ENCODE measurements around the gene PTGER2.

Gene PTGER2

GRCh38 chr14:52313903-52314594, at the start of gene PTGER2:
Gene PTGER2 (plus strand): TSS chr14:52314312. CDS start chr14:52314549, 237 bp downstream.
- peak; percentile 68 for DNase-seq

GRCh38 chr14:52265253-52265652, 48.9 kb upstream of the PTGER2 start:
- DNase-seq = no peak

DNA sequence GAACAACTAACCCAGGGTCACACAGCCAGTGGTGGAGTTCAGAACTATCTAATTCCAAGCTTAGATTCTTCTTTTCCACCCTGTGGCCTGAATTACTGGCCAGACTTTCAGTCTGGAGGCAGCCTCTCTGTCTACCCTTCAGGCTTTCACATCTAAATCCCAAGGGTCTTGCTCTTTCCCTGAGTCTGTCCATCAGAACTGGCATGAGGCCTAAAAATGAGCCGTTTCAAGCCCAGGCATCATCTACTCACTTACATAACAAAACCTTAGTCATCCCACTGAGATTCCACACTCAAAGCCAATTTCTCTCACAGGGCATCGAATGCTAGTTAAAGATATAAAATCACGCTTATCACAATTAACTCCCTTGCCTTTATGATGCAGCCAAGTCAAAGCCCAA, 47.9 kb upstream of the PTGER2 start:
- no peak for DNase-seq

- no peak for DNase-seq
Measured at GRCh38 chr14:52266782-52267181, 47.3 kb upstream of the PTGER2 start.

DNA sequence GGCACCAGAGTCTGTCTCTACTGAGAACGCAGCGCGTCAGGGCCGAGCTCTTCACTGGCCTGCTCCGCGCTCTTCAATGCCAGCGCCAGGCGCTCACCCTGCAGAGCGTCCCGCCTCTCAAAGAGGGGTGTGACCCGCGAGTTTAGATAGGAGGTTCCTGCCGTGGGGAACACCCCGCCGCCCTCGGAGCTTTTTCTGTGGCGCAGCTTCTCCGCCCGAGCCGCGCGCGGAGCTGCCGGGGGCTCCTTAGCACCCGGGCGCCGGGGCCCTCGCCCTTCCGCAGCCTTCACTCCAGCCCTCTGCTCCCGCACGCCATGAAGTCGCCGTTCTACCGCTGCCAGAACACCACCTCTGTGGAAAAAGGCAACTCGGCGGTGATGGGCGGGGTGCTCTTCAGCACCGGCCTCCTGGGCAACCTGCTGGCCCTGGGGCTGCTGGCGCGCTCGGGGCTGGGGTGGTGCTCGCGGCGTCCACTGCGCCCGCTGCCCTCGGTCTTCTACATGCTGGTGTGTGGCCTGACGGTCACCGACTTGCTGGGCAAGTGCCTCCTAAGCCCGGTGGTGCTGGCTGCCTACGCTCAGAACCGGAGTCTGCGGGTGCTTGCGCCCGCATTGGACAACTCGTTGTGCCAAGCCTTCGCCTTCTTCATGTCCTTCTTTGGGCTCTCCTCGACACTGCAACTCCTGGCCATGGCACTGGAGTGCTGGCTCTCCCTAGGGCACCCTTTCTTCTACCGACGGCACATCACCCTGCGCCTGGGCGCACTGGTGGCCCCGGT, 46.4 kb upstream of the PTGER2 start, which contains the start of gene PTGDR:
PTGDR (plus strand) TSS at position 198 of the 778 bp plus-strand sequence; CDS start at position 315, 117 bp downstream.
- DNase-seq = no peak

DNA sequence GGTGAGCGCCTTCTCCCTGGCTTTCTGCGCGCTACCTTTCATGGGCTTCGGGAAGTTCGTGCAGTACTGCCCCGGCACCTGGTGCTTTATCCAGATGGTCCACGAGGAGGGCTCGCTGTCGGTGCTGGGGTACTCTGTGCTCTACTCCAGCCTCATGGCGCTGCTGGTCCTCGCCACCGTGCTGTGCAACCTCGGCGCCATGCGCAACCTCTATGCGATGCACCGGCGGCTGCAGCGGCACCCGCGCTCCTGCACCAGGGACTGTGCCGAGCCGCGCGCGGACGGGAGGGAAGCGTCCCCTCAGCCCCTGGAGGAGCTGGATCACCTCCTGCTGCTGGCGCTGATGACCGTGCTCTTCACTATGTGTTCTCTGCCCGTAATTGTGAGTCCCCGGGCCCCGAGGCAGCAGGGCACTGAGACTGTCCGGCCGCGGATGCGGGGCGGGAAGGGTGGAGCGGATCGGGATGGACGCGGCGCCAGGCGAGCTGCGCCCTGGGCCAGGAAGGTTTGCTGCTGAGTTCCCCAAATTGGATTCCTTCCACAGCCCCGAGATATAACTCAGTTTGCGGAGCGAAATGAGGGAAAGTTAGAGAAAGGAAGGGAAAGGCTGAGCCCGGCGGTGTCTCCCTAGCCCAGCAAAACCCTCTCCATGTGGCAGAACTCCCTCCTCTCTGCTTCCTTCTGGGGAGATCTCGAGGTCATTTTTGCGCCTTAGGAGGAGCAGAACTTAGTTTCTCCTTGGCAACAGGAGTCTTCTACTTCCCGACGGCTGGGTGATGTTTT, 45.6 kb upstream of the PTGER2 start:
- DNase-seq = no peak

DNA sequence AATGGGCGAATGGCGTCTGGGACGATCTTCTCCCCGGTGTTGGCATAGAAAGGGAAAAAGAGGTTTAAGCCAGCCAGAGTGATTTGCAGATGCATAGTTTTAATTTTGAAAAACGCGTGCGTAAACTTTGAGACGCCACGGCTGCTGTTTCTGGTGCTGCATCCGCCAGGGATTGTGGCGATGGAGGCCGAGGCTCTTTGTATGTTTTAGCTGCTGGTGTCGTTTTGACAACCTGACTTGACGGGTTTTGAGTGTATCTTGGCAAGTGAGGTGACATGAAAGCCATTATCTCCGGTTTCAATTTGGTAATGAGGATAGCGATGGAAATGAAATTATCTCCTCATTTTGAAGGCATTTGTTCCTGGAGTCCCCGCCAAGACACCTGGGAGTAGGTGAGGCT, 45.0 kb upstream of the PTGER2 start:
- DNase-seq = no peak

GRCh38 chr14:52269982-52270381, 44.1 kb upstream of the PTGER2 start:
- no peak for DNase-seq

DNA sequence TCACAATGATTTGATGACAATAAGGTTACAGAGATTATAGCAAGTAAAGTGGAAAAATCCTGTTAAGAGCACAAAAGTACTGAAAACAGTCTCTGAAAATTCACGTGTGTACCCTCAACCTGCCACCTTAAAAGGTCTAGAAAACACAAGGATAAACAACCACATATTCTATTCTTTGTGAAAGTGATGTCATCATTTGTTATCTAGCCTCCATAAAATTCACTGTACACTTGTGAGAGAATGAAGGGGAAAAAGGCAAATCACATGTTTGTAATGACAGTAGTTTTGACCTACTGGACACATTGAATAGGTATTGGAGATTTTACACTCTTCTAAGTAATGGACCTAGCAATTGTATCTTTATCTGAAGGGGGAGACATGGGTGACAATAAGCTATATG, 42.6 kb upstream of the PTGER2 start:
- no peak for DNase-seq

GRCh38 chr14:52272375-52272774, 41.7 kb upstream of the PTGER2 start:
- no peak for DNase-seq

- no peak for DNase-seq
Measured at GRCh38 chr14:52275372-52275771, 38.7 kb upstream of the PTGER2 start.

DNA sequence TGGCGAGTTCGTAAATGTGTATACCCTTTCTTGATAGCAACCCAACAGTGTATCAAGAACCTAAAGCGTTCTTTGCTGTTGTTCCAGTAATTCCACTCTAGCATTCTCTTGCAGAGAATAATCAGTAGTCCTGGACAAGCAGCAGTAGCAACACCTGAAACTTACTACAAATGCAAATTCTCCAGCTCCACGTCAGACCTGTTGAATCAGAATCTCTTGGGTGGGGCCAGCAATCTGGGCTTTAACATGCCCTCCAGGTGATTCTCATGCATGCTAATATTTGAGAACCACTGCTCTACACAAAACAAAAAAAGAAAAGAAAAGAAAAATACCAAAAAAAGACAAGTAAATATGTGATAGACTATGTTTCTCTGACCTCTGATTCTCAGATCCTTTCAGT, 36.6 kb upstream of the PTGER2 start:
- DNase-seq = no peak

GRCh38 chr14:52279408-52279807, 34.7 kb upstream of the PTGER2 start:
- DNase-seq = no peak

DNA sequence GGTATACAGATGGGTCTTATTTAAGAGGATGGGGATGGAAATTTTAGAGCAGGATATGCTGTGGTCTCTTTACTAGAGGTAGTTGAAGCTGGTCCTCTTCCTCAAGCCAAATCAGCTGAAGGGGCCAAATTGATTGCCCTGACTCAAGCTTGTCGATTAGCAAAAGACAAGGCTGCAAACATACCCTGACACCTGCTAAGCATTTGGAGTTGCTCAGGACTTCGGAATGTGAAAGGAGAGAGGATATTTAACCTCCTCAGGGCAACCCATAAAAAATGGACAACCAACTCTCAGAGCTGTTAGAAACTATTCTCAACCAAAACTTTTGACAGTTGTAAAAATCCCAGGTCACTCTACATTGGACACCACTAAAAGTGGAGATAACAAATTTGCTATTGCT, 31.0 kb upstream of the PTGER2 start:
- DNase-seq = no peak

DNA sequence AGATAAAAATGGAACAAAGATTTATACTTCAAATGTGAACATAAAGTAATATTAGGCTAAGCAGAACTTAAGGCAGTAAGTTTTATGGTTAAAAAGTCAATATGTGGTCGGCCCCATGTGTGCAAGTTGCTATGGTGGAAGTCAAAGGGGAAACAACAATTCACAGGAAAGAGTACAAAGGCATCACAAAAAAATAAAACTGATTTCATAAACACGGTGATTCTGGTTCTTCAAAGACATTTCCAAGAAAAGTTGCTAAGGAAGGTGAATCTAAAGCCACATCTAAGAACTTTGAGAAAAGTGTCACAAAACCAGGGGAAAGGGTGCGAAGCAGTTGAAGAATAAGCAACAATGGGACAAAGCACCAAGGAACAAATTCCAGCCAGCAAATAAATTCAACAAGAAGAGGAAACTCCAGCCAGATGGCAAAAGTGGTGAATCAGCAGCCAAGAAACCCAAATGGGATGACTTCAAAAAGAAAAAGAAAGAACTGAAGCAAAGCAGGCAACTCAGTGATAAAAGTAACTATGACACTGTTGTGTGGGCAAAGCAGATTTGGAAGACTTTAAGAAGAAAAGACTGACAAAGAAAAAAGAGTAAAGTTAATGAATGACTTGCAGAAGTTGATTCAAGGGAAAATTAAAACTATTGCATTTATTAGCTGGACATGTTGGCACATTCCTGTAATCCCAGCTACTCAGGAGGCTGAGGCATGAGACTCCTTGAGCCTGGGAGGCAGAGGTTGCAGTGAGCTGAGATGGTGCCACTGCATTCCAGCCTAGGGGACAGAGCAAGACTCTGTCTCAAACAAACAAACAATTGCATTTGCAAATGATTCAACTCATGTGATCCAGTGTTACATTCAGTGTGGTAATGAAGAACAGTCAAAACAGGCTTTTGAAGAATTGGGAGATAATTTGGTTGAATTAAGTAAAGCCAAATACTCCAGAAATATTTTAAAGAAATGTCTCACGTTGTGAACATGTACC, 27.2 kb upstream of the PTGER2 start:
- no peak for DNase-seq

DNA sequence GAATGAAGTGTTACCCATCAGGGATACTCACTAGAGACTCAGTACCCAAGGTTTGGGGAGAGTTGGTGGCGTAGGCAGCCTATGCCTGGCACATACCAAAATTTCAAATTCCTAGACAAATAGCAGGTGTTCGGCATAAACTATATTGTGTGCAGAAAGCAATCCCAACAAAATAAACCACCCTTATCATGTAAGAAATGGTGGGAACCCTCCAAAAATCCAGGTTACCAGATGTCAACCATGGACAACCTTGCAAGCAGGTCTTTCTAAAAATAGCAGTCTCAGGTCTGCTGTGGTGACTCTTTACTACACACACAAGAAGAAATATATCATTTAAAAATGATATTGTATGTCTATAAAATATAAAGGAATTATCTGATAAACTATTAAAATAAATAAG, 17.7 kb upstream of the PTGER2 start:
- no peak for DNase-seq

DNA sequence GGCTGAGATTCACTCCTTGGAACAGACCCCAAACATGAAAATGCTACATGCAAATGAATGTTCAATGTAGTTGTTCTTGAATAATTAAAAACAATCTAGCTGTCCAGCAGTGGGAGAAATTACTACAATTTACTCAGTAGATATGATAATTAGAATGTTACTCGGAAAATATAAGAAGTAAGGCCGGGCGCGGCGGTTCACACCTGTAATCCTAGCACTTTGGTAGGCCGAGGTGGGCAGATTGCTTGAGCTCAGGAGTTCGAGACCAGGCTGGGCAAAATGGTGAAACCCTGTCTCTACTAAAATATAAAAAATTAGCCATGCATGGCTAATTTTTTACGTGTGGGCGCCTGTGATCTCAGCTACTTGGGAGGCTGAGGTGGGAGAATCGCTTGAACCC, 15.3 kb upstream of the PTGER2 start:
- no peak for DNase-seq

- peak; percentile 59 for DNase-seq
Measured at GRCh38 chr14:52299692-52300278, 14.3 kb upstream of the PTGER2 start.

DNA sequence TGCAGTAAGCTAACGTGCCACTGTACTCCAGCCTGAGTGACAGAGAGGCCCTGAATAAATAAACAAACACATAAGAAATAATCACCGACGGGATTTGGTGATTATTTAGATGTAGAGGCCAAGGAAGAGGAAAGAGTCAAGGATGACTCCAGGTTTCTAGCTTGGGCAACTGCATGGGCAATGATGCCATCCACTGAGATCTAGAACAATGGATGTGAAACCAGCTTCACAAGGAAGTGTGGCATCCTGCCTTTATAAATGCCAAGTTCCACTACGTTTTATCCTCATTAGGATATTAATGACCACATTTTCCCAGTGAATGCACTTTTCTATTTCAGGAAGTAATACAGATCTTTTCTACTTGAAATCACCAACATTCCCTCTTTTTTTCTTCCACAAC, 10.9 kb upstream of the PTGER2 start:
- no peak for DNase-seq

DNA sequence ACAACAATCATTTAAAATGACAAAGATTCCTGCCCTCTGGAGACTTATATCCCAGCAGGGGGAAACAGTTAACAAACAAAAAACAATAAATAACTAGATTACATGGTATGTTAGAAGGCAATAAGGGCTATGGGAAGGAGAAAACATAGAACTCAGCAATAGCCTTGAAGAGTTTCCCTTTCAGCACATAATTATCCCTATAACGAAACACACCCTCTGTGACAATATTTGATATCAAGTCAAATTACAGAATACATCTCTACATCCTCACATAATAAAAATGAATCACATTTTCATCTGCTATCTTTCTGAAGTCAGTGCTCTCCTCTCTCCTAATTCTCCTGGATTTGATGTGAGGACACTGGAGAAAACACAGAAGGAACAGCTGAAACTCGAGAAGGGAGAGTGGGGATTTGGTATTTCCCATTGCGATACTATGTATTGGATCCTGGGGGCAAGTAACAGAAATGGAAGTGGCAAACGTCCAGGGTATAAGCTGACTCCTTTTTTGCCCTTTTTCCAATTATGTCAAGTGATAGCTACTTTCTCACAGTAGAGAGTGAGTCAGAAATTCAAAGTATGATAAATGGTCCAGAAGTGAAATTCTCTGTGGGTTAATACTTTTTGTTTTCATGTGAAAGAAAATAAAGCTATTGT, 9.7 kb upstream of the PTGER2 start:
- DNase-seq = no peak

DNA sequence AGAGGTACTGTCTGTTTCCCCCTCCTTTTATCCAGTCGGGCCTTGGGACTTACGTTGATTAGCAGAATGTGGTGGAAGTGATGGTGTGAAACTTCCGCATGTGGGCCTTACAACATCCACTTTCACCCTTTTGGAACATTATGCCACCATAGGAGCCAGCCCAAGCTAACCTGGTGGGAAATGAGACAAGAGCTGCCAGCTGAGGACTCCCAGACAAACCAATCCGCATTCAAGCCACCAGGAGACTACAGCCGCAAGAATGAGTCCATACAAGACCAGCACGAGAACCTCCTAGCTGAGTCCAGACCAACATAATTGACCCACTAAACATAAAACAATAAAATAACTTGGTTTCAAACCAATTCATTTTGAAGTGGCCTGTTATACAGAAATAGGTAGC, 9.1 kb upstream of the PTGER2 start:
- DNase-seq = no peak
